ENCODE data around the gene PSORS1C2. TPM values are rescaled to one million over a fixed set of nuclear protein-coding genes. Genes with fewer than 3 reads are reported as not detected.

PSORS1C2 gene
- total RNA-seq, 1 experiment from 2014 or later, result 0.55 TPM

DNA sequence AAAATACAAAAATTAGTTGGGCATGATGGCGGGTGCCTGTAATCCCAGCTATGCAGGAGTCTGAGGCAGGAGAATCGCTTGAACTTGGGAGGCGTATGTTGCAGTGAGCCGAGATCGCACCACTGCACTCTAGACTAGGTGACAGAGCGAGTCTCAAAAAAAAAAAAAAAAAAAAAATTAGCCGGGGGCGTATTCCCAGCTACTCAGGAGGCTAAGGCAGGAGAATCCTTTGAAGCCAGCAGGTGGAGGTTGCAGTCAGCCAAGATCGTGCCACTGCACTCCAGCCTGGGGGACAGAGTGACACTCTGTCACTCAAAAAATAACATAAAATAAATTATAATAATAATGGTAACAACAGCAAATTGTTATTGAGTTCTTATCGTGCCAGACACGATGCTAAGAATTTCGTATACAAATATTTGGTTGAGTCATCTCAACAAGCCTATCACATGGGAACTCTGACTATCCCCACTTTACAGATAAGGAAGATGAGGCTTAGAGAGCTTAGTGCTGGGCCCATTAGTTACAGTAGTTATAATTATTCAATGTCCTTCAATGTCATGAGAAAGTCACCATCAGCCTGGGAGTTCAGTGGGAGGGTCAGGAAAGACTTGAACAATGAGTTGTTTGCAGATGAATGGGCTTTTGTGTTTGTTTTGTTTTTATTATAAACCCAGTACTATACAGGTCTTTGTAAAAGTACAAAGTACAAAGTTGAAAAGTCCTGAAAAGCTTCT lies 45.9 kb downstream of the PSORS1C2 start (continued):
- no peak for TF ChIP-seq ZNF138 (CRISPR knock-in tag; conservative IDR thresholded peaks at IDR 0.05)
- TF ChIP-seq GABPB1 (CRISPR knock-in tag; IDR thresholded peaks at IDR 0.05), result no peak
- no peak for TF ChIP-seq ATF1 (CRISPR knock-in tag; IDR thresholded peaks at IDR 0.05)
- TF ChIP-seq FOXP4 (CRISPR knock-in tag; IDR thresholded peaks at IDR 0.05), result no peak
- TF ChIP-seq, protein P1, sequence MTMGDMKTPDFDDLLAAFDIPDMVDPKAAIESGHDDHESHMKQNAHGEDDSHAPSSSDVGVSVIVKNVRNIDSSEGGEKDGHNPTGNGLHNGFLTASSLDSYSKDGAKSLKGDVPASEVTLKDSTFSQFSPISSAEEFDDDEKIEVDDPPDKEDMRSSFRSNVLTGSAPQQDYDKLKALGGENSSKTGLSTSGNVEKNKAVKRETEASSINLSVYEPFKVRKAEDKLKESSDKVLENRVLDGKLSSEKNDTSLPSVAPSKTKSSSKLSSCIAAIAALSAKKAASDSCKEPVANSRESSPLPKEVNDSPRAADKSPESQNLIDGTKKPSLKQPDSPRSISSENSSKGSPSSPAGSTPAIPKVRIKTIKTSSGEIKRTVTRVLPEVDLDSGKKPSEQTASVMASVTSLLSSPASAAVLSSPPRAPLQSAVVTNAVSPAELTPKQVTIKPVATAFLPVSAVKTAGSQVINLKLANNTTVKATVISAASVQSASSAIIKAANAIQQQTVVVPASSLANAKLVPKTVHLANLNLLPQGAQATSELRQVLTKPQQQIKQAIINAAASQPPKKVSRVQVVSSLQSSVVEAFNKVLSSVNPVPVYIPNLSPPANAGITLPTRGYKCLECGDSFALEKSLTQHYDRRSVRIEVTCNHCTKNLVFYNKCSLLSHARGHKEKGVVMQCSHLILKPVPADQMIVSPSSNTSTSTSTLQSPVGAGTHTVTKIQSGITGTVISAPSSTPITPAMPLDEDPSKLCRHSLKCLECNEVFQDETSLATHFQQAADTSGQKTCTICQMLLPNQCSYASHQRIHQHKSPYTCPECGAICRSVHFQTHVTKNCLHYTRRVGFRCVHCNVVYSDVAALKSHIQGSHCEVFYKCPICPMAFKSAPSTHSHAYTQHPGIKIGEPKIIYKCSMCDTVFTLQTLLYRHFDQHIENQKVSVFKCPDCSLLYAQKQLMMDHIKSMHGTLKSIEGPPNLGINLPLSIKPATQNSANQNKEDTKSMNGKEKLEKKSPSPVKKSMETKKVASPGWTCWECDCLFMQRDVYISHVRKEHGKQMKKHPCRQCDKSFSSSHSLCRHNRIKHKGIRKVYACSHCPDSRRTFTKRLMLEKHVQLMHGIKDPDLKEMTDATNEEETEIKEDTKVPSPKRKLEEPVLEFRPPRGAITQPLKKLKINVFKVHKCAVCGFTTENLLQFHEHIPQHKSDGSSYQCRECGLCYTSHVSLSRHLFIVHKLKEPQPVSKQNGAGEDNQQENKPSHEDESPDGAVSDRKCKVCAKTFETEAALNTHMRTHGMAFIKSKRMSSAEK (CRISPR knock-in tag; IDR thresholded peaks at IDR 0.05; ENCODE audit: borderline replicate concordance), result no peak
- no peak for TF ChIP-seq MYBL2 (CRISPR knock-in tag; IDR thresholded peaks at IDR 0.05)
- TF ChIP-seq, protein P2, sequence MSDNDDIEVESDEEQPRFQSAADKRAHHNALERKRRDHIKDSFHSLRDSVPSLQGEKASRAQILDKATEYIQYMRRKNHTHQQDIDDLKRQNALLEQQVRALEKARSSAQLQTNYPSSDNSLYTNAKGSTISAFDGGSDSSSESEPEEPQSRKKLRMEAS (CRISPR knock-in tag; IDR thresholded peaks at IDR 0.05), result no peak
- TF ChIP-seq SP1 (CRISPR knock-in tag; conservative IDR thresholded peaks at IDR 0.05), result no peak
- TF ChIP-seq HMGXB4 (CRISPR knock-in tag; IDR thresholded peaks at IDR 0.05), result no peak

DNA sequence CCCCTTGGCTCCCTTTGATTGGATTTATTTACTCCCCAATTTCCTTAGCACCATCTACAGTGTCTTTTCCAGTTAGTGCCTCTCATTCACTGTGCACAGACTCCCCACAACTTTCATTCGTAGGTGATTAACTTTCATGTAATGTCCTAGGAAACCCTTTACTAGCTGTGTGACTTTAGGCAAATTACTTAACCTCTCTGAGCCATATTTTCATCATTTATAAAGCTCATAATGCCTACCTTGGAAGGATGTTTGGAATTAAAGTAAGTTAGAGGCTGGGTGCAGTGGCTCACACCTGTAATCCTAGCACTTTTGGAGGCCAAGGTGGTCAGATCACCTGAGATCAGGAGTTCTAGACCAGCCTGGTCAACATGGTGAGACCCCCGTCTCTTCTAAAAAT lies 46.6 kb downstream of the PSORS1C2 start:
- Mint-ChIP-seq H3K4me1 (peaks cover 21% of the 10 kb centered on the region), H3K9me3 (no peaks in the 10 kb centered on the region), H3K27ac (no peak overlapping the region), H3K36me3 (no peaks in the 10 kb centered on the region), H3K27me3 (ENCODE audit: low read depth) (no peaks in the 10 kb centered on the region), H3K4me3 (no peak overlapping the region)
- no peak for DNase-seq (ENCODE audit: low spot score)
- CTCF ChIA-PET, result interaction anchor here (0.8 to 2.6 kb wide), 3 partner anchors 9 to 420 kb away, joined by 3 to 12 read pairs (median 3); partner anchors contain the start of gene DHX16
- TF ChIP-seq GTF2I (CRISPR knock-in tag; conservative IDR thresholded peaks at IDR 0.05) (peak; percentile 59; the same call in 1 of the 2 replicates), JAZF1 (CRISPR knock-in tag; IDR thresholded peaks at IDR 0.05) (no peak)
- no peak for ATAC-seq
- POLR2A ChIA-PET, result no interaction called here

GRCh38 chr6:31091680-31092079 lies 47.2 kb downstream of the PSORS1C2 start:
- H3K4me3 Mint-ChIP-seq, result no peak overlapping the region
- H3K9me3 Mint-ChIP-seq, result no peaks in the 10 kb centered on the region
- ChIA-PET CTCF (interaction anchor here (0.8 to 2.6 kb wide), 4 partner anchors 8 to 419 kb away, joined by 3 to 12 read pairs (median 4); partner anchors contain the start of genes DHX16 and PSORS1C1), POLR2A (no interaction called here)
- no peaks in the 10 kb centered on the region for H3K36me3 Mint-ChIP-seq
- H3K27me3 Mint-ChIP-seq (ENCODE audit: low read depth), result no peaks in the 10 kb centered on the region
- no peak overlapping the region for H3K27ac Mint-ChIP-seq
- DNase-seq (ENCODE audit: low spot score) (no peak), ATAC-seq (no peak)
- peaks cover 27% of the 10 kb centered on the region for H3K4me1 Mint-ChIP-seq
- TF ChIP-seq ATF3 (CRISPR knock-in tag; conservative IDR thresholded peaks at IDR 0.05) (no peak), TP53 (CRISPR knock-in tag; IDR thresholded peaks at IDR 0.05) (no peak)

Measured in WTC11 (cell line).